ENCODE measurements around the gene FSIP1. TPM values are rescaled to one million over a fixed set of nuclear protein-coding genes. Genes with fewer than 3 reads are reported as not detected.

Gene FSIP1
- total RNA-seq, 2 donors from 2014 or later: 0.77 to 1.7 TPM

- TF ChIP-seq, protein P1, sequence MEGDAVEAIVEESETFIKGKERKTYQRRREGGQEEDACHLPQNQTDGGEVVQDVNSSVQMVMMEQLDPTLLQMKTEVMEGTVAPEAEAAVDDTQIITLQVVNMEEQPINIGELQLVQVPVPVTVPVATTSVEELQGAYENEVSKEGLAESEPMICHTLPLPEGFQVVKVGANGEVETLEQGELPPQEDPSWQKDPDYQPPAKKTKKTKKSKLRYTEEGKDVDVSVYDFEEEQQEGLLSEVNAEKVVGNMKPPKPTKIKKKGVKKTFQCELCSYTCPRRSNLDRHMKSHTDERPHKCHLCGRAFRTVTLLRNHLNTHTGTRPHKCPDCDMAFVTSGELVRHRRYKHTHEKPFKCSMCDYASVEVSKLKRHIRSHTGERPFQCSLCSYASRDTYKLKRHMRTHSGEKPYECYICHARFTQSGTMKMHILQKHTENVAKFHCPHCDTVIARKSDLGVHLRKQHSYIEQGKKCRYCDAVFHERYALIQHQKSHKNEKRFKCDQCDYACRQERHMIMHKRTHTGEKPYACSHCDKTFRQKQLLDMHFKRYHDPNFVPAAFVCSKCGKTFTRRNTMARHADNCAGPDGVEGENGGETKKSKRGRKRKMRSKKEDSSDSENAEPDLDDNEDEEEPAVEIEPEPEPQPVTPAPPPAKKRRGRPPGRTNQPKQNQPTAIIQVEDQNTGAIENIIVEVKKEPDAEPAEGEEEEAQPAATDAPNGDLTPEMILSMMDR (conservative IDR thresholded peaks at IDR 0.05): no peak
- DNase-seq: no peak
- Mint-ChIP-seq H3K27me3 (ENCODE audit: insufficient read depth) (peaks cover 1% of the 10 kb centered on the region), H3K9me3 (no peaks in the 10 kb centered on the region), H3K4me3 (no peak overlapping the region), H3K4me1 (peaks cover 4% of the 10 kb centered on the region), H3K36me3 (ENCODE audit: low read depth) (no peaks in the 10 kb centered on the region), H3K27ac (no peak overlapping the region)
- Histone ChIP-seq H3K27me3 (ENCODE audit: control insufficient read depth, insufficient read depth, low read length, poor library complexity, severe bottlenecking) (no peaks in the 10 kb centered on the region), H3K36me3 (ENCODE audit: control insufficient read depth, insufficient read depth, low read length) (no peaks in the 10 kb centered on the region), H3K27ac (ENCODE audit: low read depth, low read length) (no peak overlapping the region), H3K4me1 (ENCODE audit: control insufficient read depth, insufficient read depth, low read length) (no peaks in the 10 kb centered on the region), H3K9ac (ENCODE audit: extremely low read depth, low read length, poor library complexity, severe bottlenecking) (no peak overlapping the region), H3K9me3 (ENCODE audit: control insufficient read depth, low read length) (no peaks in the 10 kb centered on the region), H3K4me3 (ENCODE audit: low read length) (no peak overlapping the region)
- WGBS, 2 experiments (ENCODE audit: insufficient coverage in 1 of 2, insufficient read length in 1 of 2): 92 to 93% methylated on average over 2 of the region's 2 CpGs
These were observed 230.1 kb downstream of the FSIP1 start for GRCh38 chr15:39552556-39552955.

GRCh38 chr15:39551476-39551875 is 231.2 kb downstream of the FSIP1 start:
- Histone ChIP-seq H3K27ac (ENCODE audit: low read depth, low read length) (no peak overlapping the region), H3K36me3 (ENCODE audit: control insufficient read depth, insufficient read depth, low read length) (no peaks in the 10 kb centered on the region), H3K4me3 (ENCODE audit: low read length) (no peak overlapping the region), H3K4me1 (ENCODE audit: control insufficient read depth, insufficient read depth, low read length) (no peaks in the 10 kb centered on the region), H3K27me3 (ENCODE audit: control insufficient read depth, insufficient read depth, low read length, poor library complexity, severe bottlenecking) (no peaks in the 10 kb centered on the region), H3K9me3 (ENCODE audit: control insufficient read depth, low read length) (no peaks in the 10 kb centered on the region), H3K9ac (ENCODE audit: extremely low read depth, low read length, poor library complexity, severe bottlenecking) (no peak overlapping the region)
- H3K4me1 Mint-ChIP-seq: peaks cover 4% of the 10 kb centered on the region
- H3K27me3 Mint-ChIP-seq (ENCODE audit: insufficient read depth): peaks cover 1% of the 10 kb centered on the region
- no peaks in the 10 kb centered on the region for H3K36me3 Mint-ChIP-seq (ENCODE audit: low read depth)
- no peak overlapping the region for H3K27ac Mint-ChIP-seq
- 80 to 95% methylated on average over 1 of the region's 2 CpGs for WGBS, 2 experiments (ENCODE audit: insufficient coverage in 1 of 2, insufficient read length in 1 of 2)
- H3K4me3 Mint-ChIP-seq: no peak overlapping the region
- TF ChIP-seq, protein P1 (conservative IDR thresholded peaks at IDR 0.05): no peak
- DNase-seq: no peak
- no peaks in the 10 kb centered on the region for H3K9me3 Mint-ChIP-seq

Other genes with a start within 250 kb of the FSIP1 start
- gene THBS1, start 201.8 kb downstream of the FSIP1 start, total RNA-seq: 10 to 100 TPM; 13.9 to 16.5 TPM
- 10 to 100 TPM; 26.0 to 31.1 TPM for gene GPR176, start 137.4 kb upstream of the FSIP1 start, total RNA-seq
- gene EIF2AK4, start 151.3 kb upstream of the FSIP1 start, total RNA-seq: 10 to 100 TPM; 44.0 to 55.6 TPM